Measurements from ENCODE around the gene FAM171A2.
"Not testable (repeated sequence)": the region's sequence is repeated elsewhere in the genome, so short reads cannot be mapped to it uniquely, and the experiment has no call there.

FAM171A2 gene

DNA sequence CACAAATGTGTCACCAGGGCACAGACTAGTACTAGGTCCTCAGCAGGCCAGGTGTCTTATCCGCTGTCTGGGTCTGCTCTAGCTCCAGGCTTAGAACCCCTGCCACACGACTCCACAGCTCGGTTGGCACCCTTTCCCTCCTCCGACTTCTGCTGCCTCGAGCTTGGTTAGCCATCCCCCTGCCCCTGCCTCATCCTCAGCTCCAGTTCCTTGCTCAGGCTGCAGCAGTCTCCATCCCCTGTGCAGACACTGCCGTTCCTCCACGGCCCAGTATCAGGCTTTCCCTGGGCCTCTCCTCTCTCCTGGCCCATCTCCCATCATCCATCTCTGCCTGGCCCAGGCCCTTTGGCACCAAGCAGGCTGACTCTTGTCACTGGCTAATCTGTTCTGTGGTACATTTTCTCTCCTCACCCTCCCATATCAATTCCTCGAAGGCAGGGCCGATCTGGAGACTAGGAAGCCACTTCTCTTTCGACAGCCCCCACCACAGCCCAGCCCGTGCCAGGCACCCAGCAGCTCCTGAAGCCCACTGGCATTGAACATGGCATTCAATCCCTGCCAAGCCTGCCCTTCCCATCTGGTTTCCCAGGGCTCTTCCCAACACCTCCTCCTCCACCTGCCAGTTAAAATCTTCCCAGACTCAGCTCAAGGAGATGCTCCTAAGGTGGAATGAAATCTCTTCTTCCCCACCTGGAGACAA, 20.0 kb downstream of the FAM171A2 start:
- no peak overlapping the region for H2AFZ ChIP-seq (ENCODE audit: low read depth, low read length)
- no peak overlapping the region for H3K4me3 ChIP-seq (ENCODE audit: low read length)
- H3K4me1 ChIP-seq (ENCODE audit: insufficient read depth, low read length): peaks cover 6% of the 10 kb centered on the region
- peaks cover 7% of the 10 kb centered on the region for H3K27me3 ChIP-seq (ENCODE audit: insufficient read depth, low read length)
- no peaks in the 10 kb centered on the region for H3K9me3 ChIP-seq (ENCODE audit: low read length)
- H3K36me3 ChIP-seq (ENCODE audit: insufficient read depth, low read length): no peaks in the 10 kb centered on the region

DNA sequence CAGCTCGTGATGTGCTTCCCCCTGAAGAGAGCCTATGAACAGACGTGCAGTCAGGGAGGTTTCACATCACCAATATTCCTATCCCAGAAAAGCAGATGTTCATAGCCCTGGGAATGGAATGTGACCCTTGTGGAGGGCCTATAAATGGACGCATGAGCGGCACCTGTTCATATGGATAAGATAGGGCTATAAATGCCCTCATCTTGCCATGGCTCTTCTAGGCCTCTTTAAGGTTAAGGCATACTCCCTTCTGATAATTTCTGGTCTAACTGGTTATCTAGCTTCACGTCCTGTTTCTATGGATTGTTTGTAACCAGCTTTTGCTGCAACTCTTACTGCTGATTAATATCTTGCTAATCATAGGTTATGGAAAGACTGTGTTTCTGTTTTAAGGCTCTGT, 23.1 kb downstream of the FAM171A2 start:
- not testable (repeated sequence) for H3K4me1 ChIP-seq (ENCODE audit: insufficient read depth, low read length); H3K36me3 ChIP-seq (ENCODE audit: insufficient read depth, low read length); H3K4me3 ChIP-seq (ENCODE audit: low read length); H3K9me3 ChIP-seq (ENCODE audit: low read length); H2AFZ ChIP-seq (ENCODE audit: low read depth, low read length)
- H3K27me3 ChIP-seq (ENCODE audit: insufficient read depth, low read length): peaks cover 26% of the 10 kb centered on the region

DNA sequence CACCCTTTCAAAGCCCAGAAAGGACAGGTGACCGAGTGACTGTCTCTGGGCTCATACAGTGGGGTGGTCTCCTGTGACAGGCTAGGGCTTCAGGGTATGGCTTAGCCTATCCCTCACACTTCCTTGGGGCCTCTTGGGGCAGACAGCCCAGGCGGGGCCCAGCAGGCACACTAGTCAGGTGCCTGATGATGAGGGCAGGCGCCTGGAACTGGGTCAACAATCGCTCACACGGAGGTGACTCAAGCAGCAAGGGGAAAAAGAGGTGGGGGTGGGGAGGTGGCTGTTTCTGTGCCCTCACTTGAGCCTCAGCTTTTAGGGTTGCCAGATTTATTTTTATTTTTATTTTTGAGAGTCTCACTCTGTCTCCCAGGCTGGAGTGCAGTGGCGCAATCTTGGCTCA, 25.0 kb downstream of the FAM171A2 start:
- Histone ChIP-seq H3K27me3 (ENCODE audit: insufficient read depth, low read length) (peaks cover 39% of the 10 kb centered on the region), H3K9me3 (ENCODE audit: low read length) (no peaks in the 10 kb centered on the region), H3K4me3 (ENCODE audit: low read length) (no peak overlapping the region), H3K4me1 (ENCODE audit: insufficient read depth, low read length) (no peaks in the 10 kb centered on the region), H2AFZ (ENCODE audit: low read depth, low read length) (no peak overlapping the region), H3K36me3 (ENCODE audit: insufficient read depth, low read length) (no peaks in the 10 kb centered on the region)

- H3K4me3 ChIP-seq (ENCODE audit: low read length): no peak overlapping the region
- no peaks in the 10 kb centered on the region for H3K9me3 ChIP-seq (ENCODE audit: low read length)
- peaks cover 39% of the 10 kb centered on the region for H3K27me3 ChIP-seq (ENCODE audit: insufficient read depth, low read length)
- peaks cover 3% of the 10 kb centered on the region for H3K4me1 ChIP-seq (ENCODE audit: insufficient read depth, low read length)
- H2AFZ ChIP-seq (ENCODE audit: low read depth, low read length): no peak overlapping the region
- H3K36me3 ChIP-seq (ENCODE audit: insufficient read depth, low read length): no peaks in the 10 kb centered on the region
Measured at GRCh38 chr17:44335968-44336367, 27.7 kb downstream of the FAM171A2 start.

DNA sequence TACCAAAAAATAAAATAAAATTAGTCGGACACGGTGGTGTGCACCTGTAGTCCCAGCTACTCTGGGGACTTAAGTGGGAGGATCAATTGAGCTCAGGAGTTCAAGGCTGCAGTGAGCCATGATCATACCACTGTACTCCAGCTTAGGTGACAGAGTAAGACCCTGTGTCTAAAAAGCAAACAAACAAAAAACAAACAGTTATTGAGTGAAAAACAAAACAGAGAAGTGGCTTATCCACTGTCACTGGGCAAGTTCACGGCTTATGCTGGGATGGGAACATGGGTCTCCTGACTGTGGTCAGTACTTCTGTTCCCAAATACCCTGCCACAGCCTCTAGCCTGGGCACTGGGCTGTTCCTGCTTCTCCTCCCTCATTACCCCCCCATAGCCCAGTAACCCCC, 28.1 kb downstream of the FAM171A2 start:
- Histone ChIP-seq H3K4me3 (ENCODE audit: low read length) (no peak overlapping the region), H3K36me3 (ENCODE audit: insufficient read depth, low read length) (no peaks in the 10 kb centered on the region), H2AFZ (ENCODE audit: low read depth, low read length) (no peak overlapping the region), H3K27me3 (ENCODE audit: insufficient read depth, low read length) (peaks cover 39% of the 10 kb centered on the region), H3K4me1 (ENCODE audit: insufficient read depth, low read length) (peaks cover 4% of the 10 kb centered on the region), H3K9me3 (ENCODE audit: low read length) (no peaks in the 10 kb centered on the region)

DNA sequence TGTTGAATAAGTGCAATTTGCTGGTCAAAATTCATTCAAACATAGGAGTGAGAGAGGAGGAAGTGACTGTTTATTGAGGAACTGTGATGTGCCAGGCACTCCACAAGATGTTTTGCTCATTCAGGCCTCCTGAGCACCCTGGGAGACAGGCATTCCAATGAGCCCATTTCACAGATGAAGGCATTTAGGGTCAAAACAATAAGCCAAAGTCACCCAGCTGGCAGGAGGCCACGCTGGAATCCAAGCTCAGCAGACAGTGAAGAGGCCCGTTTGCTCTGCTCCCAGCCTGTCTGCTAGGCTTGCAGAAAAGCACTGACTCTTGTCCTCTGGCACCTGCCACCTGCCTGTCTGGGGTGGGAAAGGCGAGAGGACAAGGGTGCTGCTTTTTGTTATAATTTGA, 28.9 kb downstream of the FAM171A2 start:
- Histone ChIP-seq H3K4me1 (ENCODE audit: insufficient read depth, low read length) (peaks cover 4% of the 10 kb centered on the region), H2AFZ (ENCODE audit: low read depth, low read length) (no peak overlapping the region), H3K27me3 (ENCODE audit: insufficient read depth, low read length) (peaks cover 36% of the 10 kb centered on the region), H3K4me3 (ENCODE audit: low read length) (no peak overlapping the region), H3K36me3 (ENCODE audit: insufficient read depth, low read length) (no peaks in the 10 kb centered on the region), H3K9me3 (ENCODE audit: low read length) (no peaks in the 10 kb centered on the region)

DNA sequence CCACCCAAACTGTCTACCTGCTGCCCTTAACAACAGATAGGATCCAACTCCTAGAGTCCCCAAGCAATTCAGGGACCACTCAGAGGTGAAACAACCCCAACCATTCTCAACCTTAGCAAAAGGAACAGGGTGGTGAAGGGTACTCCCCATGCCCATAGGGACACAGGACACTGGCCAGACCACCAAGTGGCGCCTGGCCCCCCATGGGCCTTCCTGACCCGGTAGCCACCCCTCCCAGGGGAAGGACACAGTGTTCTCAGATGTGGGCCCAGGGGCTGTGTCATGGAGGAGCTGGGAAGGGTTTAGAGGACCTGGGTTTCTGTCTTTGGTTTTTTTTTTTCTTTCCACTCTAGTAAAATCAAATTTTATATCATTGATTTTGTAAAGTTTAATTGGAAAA, 29.3 kb downstream of the FAM171A2 start:
- peaks cover 4% of the 10 kb centered on the region for H3K4me1 ChIP-seq (ENCODE audit: insufficient read depth, low read length)
- no peaks in the 10 kb centered on the region for H3K36me3 ChIP-seq (ENCODE audit: insufficient read depth, low read length)
- no peak overlapping the region for H3K4me3 ChIP-seq (ENCODE audit: low read length)
- peaks cover 36% of the 10 kb centered on the region for H3K27me3 ChIP-seq (ENCODE audit: insufficient read depth, low read length)
- no peak overlapping the region for H2AFZ ChIP-seq (ENCODE audit: low read depth, low read length)
- H3K9me3 ChIP-seq (ENCODE audit: low read length): no peaks in the 10 kb centered on the region

GRCh38 chr17:44333371-44333770, 30.3 kb downstream of the FAM171A2 start:
- H3K9me3 ChIP-seq (ENCODE audit: low read length): no peaks in the 10 kb centered on the region
- no peak overlapping the region for H2AFZ ChIP-seq (ENCODE audit: low read depth, low read length)
- no peak overlapping the region for H3K4me3 ChIP-seq (ENCODE audit: low read length)
- no peaks in the 10 kb centered on the region for H3K36me3 ChIP-seq (ENCODE audit: insufficient read depth, low read length)
- H3K27me3 ChIP-seq (ENCODE audit: insufficient read depth, low read length): peaks cover 32% of the 10 kb centered on the region
- peaks cover 4% of the 10 kb centered on the region for H3K4me1 ChIP-seq (ENCODE audit: insufficient read depth, low read length)

GRCh38 chr17:44331249-44331760, 32.3 kb downstream of the FAM171A2 start:
- Histone ChIP-seq H3K4me3 (ENCODE audit: low read length) (no peak overlapping the region), H3K4me1 (ENCODE audit: insufficient read depth, low read length) (peaks cover 4% of the 10 kb centered on the region), H3K36me3 (ENCODE audit: insufficient read depth, low read length) (no peaks in the 10 kb centered on the region), H3K27me3 (ENCODE audit: insufficient read depth, low read length) (peaks cover 23% of the 10 kb centered on the region), H3K9me3 (ENCODE audit: low read length) (no peaks in the 10 kb centered on the region), H2AFZ (ENCODE audit: low read depth, low read length) (no peak overlapping the region)

DNA sequence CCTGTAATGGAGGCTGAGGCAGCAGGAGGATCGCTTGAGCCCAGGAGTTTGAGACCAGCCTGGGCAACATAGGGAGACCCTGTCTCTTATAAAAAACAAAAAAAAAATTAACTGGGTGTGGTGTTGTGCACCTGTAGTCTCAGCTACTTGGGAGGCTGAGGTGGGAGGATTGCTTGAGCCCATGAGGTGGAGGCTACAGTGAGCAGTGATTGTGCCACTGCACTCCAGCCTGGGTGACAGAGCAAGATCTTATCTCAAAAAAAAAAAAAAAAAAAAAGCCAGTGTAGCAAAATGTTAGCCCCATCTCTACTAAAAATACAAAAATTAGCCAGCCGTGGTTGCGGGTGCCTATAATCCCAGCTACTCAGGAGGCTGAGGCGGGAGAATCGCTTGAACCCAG, 33.4 kb downstream of the FAM171A2 start:
- peaks cover 16% of the 10 kb centered on the region for H3K27me3 ChIP-seq (ENCODE audit: insufficient read depth, low read length)
- H2AFZ ChIP-seq (ENCODE audit: low read depth, low read length); H3K4me1 ChIP-seq (ENCODE audit: insufficient read depth, low read length); H3K36me3 ChIP-seq (ENCODE audit: insufficient read depth, low read length); H3K9me3 ChIP-seq (ENCODE audit: low read length); H3K4me3 ChIP-seq (ENCODE audit: low read length): not testable (repeated sequence)

DNA sequence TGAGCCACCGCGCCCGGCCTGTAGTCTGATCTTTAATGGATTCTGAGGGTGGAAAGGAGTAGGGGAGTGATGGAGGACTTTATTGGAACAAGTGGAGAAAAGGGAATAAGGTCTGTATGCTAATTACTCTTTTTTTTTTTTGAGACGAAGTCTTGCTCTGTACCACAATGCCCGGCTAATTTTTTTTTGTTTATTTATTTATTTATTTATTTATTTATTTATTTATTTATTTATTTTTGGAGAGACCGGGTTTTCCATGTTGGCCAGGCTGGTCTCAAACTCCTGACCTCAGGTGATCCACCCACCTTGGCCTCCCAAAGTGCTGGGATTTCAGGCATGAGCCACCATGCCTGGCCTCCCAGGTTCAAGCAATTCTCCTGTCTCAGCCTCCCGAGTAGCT, 34.1 kb downstream of the FAM171A2 start:
- not testable (repeated sequence) for H3K9me3 ChIP-seq (ENCODE audit: low read length); H3K36me3 ChIP-seq (ENCODE audit: insufficient read depth, low read length); H2AFZ ChIP-seq (ENCODE audit: low read depth, low read length); H3K4me3 ChIP-seq (ENCODE audit: low read length); H3K4me1 ChIP-seq (ENCODE audit: insufficient read depth, low read length)
- peaks cover 11% of the 10 kb centered on the region for H3K27me3 ChIP-seq (ENCODE audit: insufficient read depth, low read length)

DNA sequence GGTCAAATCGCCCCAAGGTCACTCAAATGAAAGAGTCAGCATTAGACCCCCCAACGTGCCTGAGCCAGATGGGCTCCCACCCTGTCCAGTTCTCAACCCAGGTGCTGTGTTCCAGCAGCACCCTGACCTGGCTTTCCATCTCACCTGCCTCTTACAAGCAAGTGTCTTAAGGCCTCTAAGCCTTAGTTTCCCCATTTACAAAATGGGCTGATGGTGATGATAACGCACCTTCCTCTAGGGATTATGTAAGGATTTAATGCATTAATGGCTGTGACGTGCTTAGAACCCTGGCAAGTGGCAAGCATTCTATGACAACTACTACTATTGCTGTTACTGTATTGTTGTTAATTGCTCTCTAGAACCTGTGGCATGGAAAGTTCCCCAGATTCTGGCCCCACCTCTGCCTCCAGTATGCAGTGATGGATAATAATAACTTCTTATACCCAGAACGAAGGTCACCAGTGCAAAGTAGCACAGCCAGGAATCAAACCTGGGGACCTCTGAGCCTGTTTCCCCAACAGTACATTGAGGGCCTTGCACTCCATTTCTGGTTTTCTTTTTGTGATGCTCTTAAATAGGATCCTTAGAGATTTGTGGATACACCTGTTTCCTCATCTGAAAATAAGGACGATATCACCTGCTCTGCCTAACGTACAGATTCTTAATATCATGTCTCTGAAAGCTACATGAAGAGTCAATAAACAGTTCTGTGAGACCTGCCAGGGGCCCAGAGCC, 35.8 kb downstream of the FAM171A2 start:
- Histone ChIP-seq H3K36me3 (ENCODE audit: insufficient read depth, low read length) (no peaks in the 10 kb centered on the region), H2AFZ (ENCODE audit: low read depth, low read length) (no peak overlapping the region), H3K4me1 (ENCODE audit: insufficient read depth, low read length) (peaks cover 12% of the 10 kb centered on the region), H3K27me3 (ENCODE audit: insufficient read depth, low read length) (no peaks in the 10 kb centered on the region), H3K9me3 (ENCODE audit: low read length) (no peaks in the 10 kb centered on the region), H3K4me3 (ENCODE audit: low read length) (no peak overlapping the region)

GRCh38 chr17:44326861-44327444, 36.7 kb downstream of the FAM171A2 start:
- Histone ChIP-seq H3K9me3 (ENCODE audit: low read length) (no peaks in the 10 kb centered on the region), H3K4me1 (ENCODE audit: insufficient read depth, low read length) (peaks cover 12% of the 10 kb centered on the region), H2AFZ (ENCODE audit: low read depth, low read length) (no peak overlapping the region), H3K4me3 (ENCODE audit: low read length) (no peak overlapping the region), H3K27me3 (ENCODE audit: insufficient read depth, low read length) (no peaks in the 10 kb centered on the region), H3K36me3 (ENCODE audit: insufficient read depth, low read length) (peaks cover 2% of the 10 kb centered on the region)
